CD14-positive monocyte (primary cell): ENCODE data around the gene CDK16. TPM values are rescaled to one million over a fixed set of nuclear protein-coding genes. Genes with fewer than 3 reads are reported as not detected.

Experiments used
- DNase-seq, 3 donors: peaks; one replicate each; pipeline ENCODE4 v3.0.0-alpha.2; 2011 to 2022
- H2AFZ ChIP-seq: 2 replicates; pipeline ENCODE4 v1.6.0; 2012; ENCODE audit warnings: mild to moderate bottlenecking, low read depth, low read length, inconsistent platforms; ENCODE audit not compliant: insufficient read depth, poor library complexity, severe bottlenecking
- H3K27ac ChIP-seq, 2 donors: 1 replicate in 1 of 2; 2 replicates in 1 of 2; pipeline ENCODE4 v1.5.1; 2012 to 2013; ENCODE audit warnings: low read length in 2 of 2, control low read depth in 1 of 2, inconsistent platforms in 1 of 2, low read depth in 1 of 2, mild to moderate bottlenecking in 1 of 2
- H3K27me3 ChIP-seq, 2 donors: one replicate each; pipeline versions ENCODE4 v1.6.0 to v1.6.1; 2011 to 2013; ENCODE audit warnings: low read length in 2 of 2; ENCODE audit not compliant: control insufficient read depth in 2 of 2, insufficient read depth in 2 of 2
- H3K36me3 ChIP-seq, 2 donors: replicated peaks in 1 of 2; 1 replicate in 1 of 2; 2 replicates in 1 of 2; pipeline versions ENCODE4 v1.5.1 to v1.6.1; 2012 to 2013; ENCODE audit warnings: low read length in 2 of 2, control low read depth in 1 of 2, inconsistent platforms in 1 of 2, mild to moderate bottlenecking in 1 of 2; ENCODE audit not compliant: insufficient read depth in 2 of 2, control insufficient read depth in 1 of 2
- H3K4me1 ChIP-seq, 2 donors: 1 replicate in 1 of 2; 2 replicates in 1 of 2; pipeline versions ENCODE4 v1.5.1 to v1.6.1; 2012 to 2013; ENCODE audit warnings: low read length in 2 of 2, control low read depth in 1 of 2, inconsistent platforms in 1 of 2, mild to moderate bottlenecking in 1 of 2, moderate library complexity in 1 of 2; ENCODE audit not compliant: insufficient read depth in 2 of 2, control insufficient read depth in 1 of 2
- H3K4me2 ChIP-seq: replicated peaks from 2 replicates; pipeline ENCODE3; 2012; ENCODE audit warnings: low read length, moderate library complexity, mild to moderate bottlenecking; ENCODE audit not compliant: poor library complexity, severe bottlenecking; ENCODE audit errors: extremely low read depth
- H3K4me3 ChIP-seq, 3 experiments: fragments of 200-600 bp in 1 of 3; sonication (generic) in 1 of 3; replicated peaks in 1 of 3; 1 replicate in 2 of 3; 2 replicates in 1 of 3; pipeline ENCODE4 v1.5.1; 2011 to 2013; ENCODE audit warnings: low read length in 3 of 3, mild to moderate bottlenecking in 3 of 3, control low read depth in 2 of 3, low read depth in 2 of 3, inconsistent platforms in 1 of 3, moderate library complexity in 1 of 3
- H3K79me2 ChIP-seq: 2 replicates; pipeline ENCODE4 v1.6.0; 2012; ENCODE audit warnings: mild to moderate bottlenecking, control low read depth, inconsistent platforms, low read length, moderate library complexity; ENCODE audit not compliant: insufficient read depth
- H3K9ac ChIP-seq: 2 replicates; pipeline ENCODE4 v1.6.0; 2017; ENCODE audit warnings: low read length, mild to moderate bottlenecking; ENCODE audit not compliant: insufficient read depth, poor library complexity, severe bottlenecking
- H3K9me3 ChIP-seq, 2 donors: replicated peaks in 1 of 2; 1 replicate in 1 of 2; 2 replicates in 1 of 2; pipeline versions ENCODE4 v1.5.1 to v1.6.1; 2012 to 2013; ENCODE audit warnings: low read length in 2 of 2, control low read depth in 1 of 2; ENCODE audit not compliant: control insufficient read depth in 1 of 2, insufficient read depth in 1 of 2
- H4K20me1 ChIP-seq: 2 replicates; pipeline ENCODE4 v1.6.0; 2012; ENCODE audit warnings: mild to moderate bottlenecking, low read length, control low read depth, moderate library complexity; ENCODE audit not compliant: insufficient read depth
- H3K27ac Mint-ChIP-seq, 7 donors: one replicate each; pipeline ENCODE4 v1.8.0; 2020; ENCODE audit warnings: mild to moderate bottlenecking in 7 of 7, mixed read lengths in 7 of 7, moderate library complexity in 6 of 7, inconsistent platforms in 2 of 7
- H3K27me3 Mint-ChIP-seq, 3 donors: one replicate each; pipeline ENCODE4 v1.8.0; 2021 to 2022; ENCODE audit warnings: low read depth in 3 of 3, mild to moderate bottlenecking in 3 of 3, mixed read lengths in 3 of 3, moderate library complexity in 3 of 3, inconsistent platforms in 1 of 3
- H3K36me3 Mint-ChIP-seq, 2 donors: one replicate each; pipeline ENCODE4 v1.8.0; 2020; ENCODE audit warnings: mixed read lengths in 2 of 2, inconsistent platforms in 1 of 2, mild to moderate bottlenecking in 1 of 2
- H3K4me1 Mint-ChIP-seq: one replicate; pipeline ENCODE4 v1.8.0; 2020; ENCODE audit warnings: mild to moderate bottlenecking, mixed read lengths
- H3K4me3 Mint-ChIP-seq, 2 donors: one replicate each; pipeline ENCODE4 v1.8.0; 2020; ENCODE audit warnings: mild to moderate bottlenecking in 2 of 2, mixed read lengths in 2 of 2, moderate library complexity in 1 of 2
- H3K9me3 Mint-ChIP-seq, 7 donors: one replicate each; pipeline ENCODE4 v1.8.0; 2020 to 2022; ENCODE audit warnings: mixed read lengths in 7 of 7, mild to moderate bottlenecking in 6 of 7, moderate library complexity in 6 of 7, inconsistent platforms in 2 of 7
- WGBS: methylation state at CpG from one replicate; pipeline ENCODE4 v1.1.5; 2013; ENCODE audit warnings: missing lambda C conversion rate; ENCODE audit not compliant: insufficient coverage; 5-methylcytosine and 5-hydroxymethylcytosine counted together
- intact Hi-C, 2 donors: fragments of 100-400 bp; cut with micrococcal nuclease; formaldehyde crosslinking; loops; one replicate each; pipeline versions ENCODE4 v1.15.0 to v1.15.1; 2023
- polyA plus RNA-seq, 3 donors: library from polyadenylated mRNA; depleted of rRNA in 1 of 3; unstranded in 2 of 3; stranded (reverse) in 1 of 3; fragments of 300-500 nt in 2 of 3; fragments of >200 nt in 1 of 3; fragmentation: Illumina TruSeq in 2 of 3; gene quantifications; 1 replicate in 2 of 3; 2 replicates in 1 of 3; pipeline ENCODE4 v1.2.3, GENCODE V29; 2012 to 2021
- TF ChIP-seq, protein P1 (sequence below): fragments of 200-600 bp; IDR thresholded peaks from one replicate; pipeline ENCODE4 v1.8.0; 2022; ENCODE audit warnings: antibody characterized with exemption, mild to moderate bottlenecking

The CDK16 gene
- polyA plus RNA-seq, 3 donors, result 7.3 to 97.4 (median 14.1) TPM

DNA sequence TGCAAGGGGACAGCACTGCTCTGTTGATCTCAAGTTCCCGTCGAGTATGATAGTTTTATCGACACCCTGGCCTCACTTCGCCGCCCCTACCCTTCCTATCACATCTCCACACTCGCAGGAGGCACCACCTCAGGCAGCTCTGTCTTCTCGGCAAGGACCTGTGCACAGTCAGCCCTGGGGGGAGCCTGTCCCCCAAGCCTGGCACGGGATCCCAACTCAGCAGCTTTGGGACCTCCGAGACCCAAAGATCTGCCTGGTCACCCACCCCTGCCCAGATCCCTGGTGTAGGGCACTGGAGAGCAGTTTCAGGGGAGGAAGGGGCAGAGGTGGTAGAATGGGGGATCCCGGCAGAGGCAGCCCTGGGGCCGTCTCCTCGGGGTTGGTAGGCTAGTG, 42.9 kb upstream of the CDK16 start:
- WGBS, result 100% methylated on average over 1 of the region's 12 CpGs
- no peak overlapping the region for H3K4me3 ChIP-seq
- intact Hi-C loops, result no loop called here
- peaks cover 15% of the 10 kb centered on the region for H4K20me1 ChIP-seq
- no peaks in the 10 kb centered on the region for H3K9me3 ChIP-seq
- H3K4me1 Mint-ChIP-seq, result no peaks in the 10 kb centered on the region
- DNase-seq, result no peak
- H3K36me3 ChIP-seq, result peaks cover 82 to 99% of the 10 kb centered on the region in 2 donors
- TF ChIP-seq, protein P1, sequence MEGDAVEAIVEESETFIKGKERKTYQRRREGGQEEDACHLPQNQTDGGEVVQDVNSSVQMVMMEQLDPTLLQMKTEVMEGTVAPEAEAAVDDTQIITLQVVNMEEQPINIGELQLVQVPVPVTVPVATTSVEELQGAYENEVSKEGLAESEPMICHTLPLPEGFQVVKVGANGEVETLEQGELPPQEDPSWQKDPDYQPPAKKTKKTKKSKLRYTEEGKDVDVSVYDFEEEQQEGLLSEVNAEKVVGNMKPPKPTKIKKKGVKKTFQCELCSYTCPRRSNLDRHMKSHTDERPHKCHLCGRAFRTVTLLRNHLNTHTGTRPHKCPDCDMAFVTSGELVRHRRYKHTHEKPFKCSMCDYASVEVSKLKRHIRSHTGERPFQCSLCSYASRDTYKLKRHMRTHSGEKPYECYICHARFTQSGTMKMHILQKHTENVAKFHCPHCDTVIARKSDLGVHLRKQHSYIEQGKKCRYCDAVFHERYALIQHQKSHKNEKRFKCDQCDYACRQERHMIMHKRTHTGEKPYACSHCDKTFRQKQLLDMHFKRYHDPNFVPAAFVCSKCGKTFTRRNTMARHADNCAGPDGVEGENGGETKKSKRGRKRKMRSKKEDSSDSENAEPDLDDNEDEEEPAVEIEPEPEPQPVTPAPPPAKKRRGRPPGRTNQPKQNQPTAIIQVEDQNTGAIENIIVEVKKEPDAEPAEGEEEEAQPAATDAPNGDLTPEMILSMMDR, result no peak
- H3K27ac ChIP-seq, result no peak overlapping the region
- H3K9ac ChIP-seq, result no peak overlapping the region
- H3K4me2 ChIP-seq, result no peak overlapping the region
- peaks cover 0 to 52% (median 1%) of the 10 kb centered on the region in 3 donors for H3K27me3 Mint-ChIP-seq
- H3K27ac Mint-ChIP-seq, result no peak overlapping the region
- peaks cover 60 to 88% of the 10 kb centered on the region in 2 donors for H3K36me3 Mint-ChIP-seq
- H3K27me3 ChIP-seq, result no peaks in the 10 kb centered on the region
- H3K9me3 Mint-ChIP-seq, result peaks cover 0 to 2% (median 0%) of the 10 kb centered on the region in 7 donors
- H3K79me2 ChIP-seq, result no peaks in the 10 kb centered on the region
- H2AFZ ChIP-seq, result no peak overlapping the region
- H3K4me1 ChIP-seq, result no peaks in the 10 kb centered on the region
- H3K4me3 Mint-ChIP-seq, result no peak overlapping the region

DNA sequence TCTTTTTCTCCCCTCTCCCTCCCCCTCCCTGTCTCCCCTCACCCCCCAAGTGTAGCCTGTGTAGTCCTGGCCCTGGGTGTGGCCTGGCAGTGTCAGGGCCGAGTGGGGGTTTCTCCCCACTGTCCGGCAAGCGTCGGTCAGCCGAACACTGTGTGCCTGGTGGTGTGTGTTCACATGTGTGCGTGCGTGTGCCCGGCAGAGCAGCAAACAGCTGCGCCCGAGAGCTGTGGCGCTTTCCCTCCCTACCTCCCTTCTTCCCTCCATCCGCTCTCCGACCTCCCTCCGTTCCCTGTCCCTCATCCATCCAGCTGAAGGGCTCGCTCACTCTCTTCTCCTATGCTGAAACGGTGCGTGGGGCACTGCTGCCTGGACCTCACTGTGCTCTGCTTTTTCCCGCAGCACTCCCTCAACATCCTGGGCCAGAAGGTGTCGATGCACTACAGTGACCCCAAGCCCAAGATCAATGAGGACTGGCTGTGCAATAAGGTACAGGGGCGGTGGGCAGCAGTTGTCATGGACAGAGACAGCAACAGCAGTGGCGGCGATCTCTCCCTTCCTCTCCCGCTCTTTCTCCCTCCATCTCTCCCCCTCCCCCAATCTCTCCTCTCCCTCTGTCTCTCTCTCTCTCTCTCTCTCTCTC, 42.3 kb upstream of the CDK16 start:
- Mint-ChIP-seq H3K4me1 (no peaks in the 10 kb centered on the region), H3K27ac (no peak overlapping the region), H3K9me3 (peaks cover 0 to 2% (median 0%) of the 10 kb centered on the region in 7 donors), H3K36me3 (peaks cover 62 to 89% of the 10 kb centered on the region in 2 donors), H3K27me3 (peaks cover 0 to 51% (median 1%) of the 10 kb centered on the region in 3 donors), H3K4me3 (no peak overlapping the region)
- H3K4me2 ChIP-seq, result no peak overlapping the region
- peaks cover 15% of the 10 kb centered on the region for H4K20me1 ChIP-seq
- no peaks in the 10 kb centered on the region for H3K4me1 ChIP-seq
- H3K79me2 ChIP-seq, result no peaks in the 10 kb centered on the region
- H3K36me3 ChIP-seq, result peaks cover 79 to 99% of the 10 kb centered on the region in 2 donors
- H3K4me3 ChIP-seq, result no peak overlapping the region
- no peak overlapping the region for H3K27ac ChIP-seq
- DNase-seq, result no peak
- intact Hi-C loops, result no loop called here
- H2AFZ ChIP-seq, result no peak overlapping the region
- TF ChIP-seq, protein P1, result no peak
- no peaks in the 10 kb centered on the region for H3K27me3 ChIP-seq
- no peaks in the 10 kb centered on the region for H3K9me3 ChIP-seq
- H3K9ac ChIP-seq, result no peak overlapping the region
- 98% methylated on average over 7 of the region's 23 CpGs for WGBS
